Epithelial cell of proximal tubule (primary cell): ENCODE results near the gene FHIT. TPM values are rescaled to one million over a fixed set of nuclear protein-coding genes. Genes with fewer than 3 reads are reported as not detected.

Experiments
- DNase-seq: peaks from one replicate; pipeline ENCODE4 v3.0.0-alpha.2; 2011; ENCODE audit warnings: low read depth
- H3K4me3 ChIP-seq: 2 replicates; pipeline ENCODE4 v1.5.1; 2011; ENCODE audit warnings: low read depth, mild to moderate bottlenecking, low read length
- total RNA-seq: library from RNA; depleted of rRNA; stranded (reverse); fragments of >200 nt; gene quantifications from 2 replicates; pipeline ENCODE4 v1.2.3, GENCODE V29; 2015
- TF ChIP-seq, protein P1 (sequence below): conservative IDR thresholded peaks from 2 replicates; pipeline ENCODE4 v1.5.1; 2012; ENCODE audit warnings: low read depth, mild to moderate bottlenecking, low read length

Gene FHIT
- total RNA-seq, 1 donor from 2014 or later, result 3.7 TPM

DNA sequence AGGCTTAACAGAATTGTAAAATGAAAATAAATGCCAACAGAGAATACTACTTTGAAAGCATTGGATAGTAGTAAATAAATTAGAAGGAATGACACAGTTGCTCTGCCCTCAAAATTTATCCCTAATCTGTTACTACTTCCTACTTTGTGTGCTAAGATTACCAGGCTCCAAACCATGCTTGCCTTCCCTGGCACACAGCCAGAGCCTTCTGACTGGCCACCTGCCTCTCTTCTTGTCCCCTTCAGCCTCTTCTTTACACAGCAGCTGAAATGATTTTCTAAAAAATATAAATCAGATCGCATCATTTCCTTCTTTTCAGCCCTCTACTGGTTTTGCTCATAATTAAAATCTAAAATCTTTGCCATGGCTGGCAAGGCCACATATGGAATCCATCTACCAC, 334.1 kb downstream of the FHIT start:
- DNase-seq, result no peak

DNA sequence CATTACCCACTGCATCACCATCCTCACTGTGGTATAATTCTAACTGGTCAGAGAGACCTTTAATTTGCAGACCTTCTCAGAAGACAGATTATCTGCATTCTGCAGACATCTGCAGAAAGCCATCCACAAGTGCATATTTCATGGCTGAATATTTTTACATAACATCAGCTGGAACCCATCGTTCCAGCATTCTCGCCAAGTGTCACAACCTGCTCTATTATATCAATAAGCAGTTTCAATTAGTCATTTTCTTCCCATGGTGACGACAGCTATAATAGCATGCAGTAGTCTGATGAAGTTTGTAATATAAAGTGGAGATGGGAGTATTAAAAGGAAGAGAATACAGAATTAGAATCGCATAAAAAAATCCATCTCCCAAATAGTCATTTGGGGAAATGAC, 334.7 kb downstream of the FHIT start:
- no peak for DNase-seq
- TF ChIP-seq, protein P1, sequence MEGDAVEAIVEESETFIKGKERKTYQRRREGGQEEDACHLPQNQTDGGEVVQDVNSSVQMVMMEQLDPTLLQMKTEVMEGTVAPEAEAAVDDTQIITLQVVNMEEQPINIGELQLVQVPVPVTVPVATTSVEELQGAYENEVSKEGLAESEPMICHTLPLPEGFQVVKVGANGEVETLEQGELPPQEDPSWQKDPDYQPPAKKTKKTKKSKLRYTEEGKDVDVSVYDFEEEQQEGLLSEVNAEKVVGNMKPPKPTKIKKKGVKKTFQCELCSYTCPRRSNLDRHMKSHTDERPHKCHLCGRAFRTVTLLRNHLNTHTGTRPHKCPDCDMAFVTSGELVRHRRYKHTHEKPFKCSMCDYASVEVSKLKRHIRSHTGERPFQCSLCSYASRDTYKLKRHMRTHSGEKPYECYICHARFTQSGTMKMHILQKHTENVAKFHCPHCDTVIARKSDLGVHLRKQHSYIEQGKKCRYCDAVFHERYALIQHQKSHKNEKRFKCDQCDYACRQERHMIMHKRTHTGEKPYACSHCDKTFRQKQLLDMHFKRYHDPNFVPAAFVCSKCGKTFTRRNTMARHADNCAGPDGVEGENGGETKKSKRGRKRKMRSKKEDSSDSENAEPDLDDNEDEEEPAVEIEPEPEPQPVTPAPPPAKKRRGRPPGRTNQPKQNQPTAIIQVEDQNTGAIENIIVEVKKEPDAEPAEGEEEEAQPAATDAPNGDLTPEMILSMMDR, result no peak
- H3K4me3 ChIP-seq, result no peak overlapping the region

More for the DNA sequence above, 334.1 kb downstream of the FHIT start:
- no peak overlapping the region for H3K4me3 ChIP-seq
- TF ChIP-seq, protein P1, result no peak

DNA sequence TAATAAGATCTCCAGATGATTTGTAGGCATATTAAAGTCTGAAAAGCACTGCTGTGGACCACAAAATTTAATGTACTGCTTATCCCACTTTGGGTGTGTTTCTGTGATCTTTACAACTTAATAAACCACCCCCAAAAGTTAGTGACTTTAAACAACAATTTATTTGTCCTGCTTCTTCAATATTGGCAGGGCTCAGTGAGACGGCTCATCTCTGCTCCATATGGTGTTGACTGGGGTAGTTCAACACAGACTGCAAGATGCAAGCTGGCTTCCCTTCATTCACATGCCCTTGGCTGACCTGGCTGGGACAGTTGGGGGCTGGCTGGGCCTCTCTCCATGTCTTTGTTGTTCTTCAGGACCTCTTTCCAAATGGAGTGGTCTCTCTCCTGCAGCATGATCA, 337.8 kb downstream of the FHIT start:
- no peak for DNase-seq
- TF ChIP-seq, protein P1, result no peak
- H3K4me3 ChIP-seq, result no peak overlapping the region

DNA sequence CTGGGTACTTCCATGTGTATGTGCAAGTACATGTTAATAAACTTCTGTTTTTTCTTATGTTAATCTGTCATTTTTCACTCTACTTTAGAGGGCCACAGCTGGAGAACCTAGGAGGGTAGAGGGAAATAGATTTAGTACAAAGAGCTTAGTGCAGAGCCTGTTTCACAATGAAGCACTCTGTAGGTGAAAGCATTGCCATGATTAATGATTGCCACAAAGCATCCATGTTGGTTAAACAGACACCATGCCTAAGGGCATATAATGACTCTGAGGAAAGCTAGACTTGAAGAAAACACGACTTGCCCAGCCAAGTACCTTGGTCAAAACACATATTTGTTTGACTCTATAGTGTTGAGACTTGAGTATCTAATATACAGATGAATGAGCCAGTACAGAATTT, 338.4 kb downstream of the FHIT start:
- peak; percentile 53 for DNase-seq
- no peak overlapping the region for H3K4me3 ChIP-seq
- TF ChIP-seq, protein P1, result no peak

DNA sequence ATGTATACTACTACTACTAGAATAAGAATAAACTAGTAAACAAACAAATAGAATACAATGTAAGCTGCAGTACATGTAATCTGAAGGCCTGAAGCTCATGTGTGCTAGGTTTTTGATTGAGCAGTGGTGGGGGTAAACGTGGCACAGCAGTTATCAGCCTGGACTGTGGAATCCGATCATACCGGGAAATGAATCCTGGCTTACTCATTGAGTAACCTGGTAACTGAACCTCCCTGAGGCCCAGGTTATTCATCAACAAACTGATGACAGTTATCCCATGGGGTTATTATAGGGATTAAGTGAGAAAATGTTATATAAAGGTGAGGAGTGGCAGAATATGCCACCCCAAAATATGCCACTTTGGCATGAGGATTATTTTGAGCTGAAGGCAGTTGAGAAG, 339.1 kb downstream of the FHIT start:
- peak; percentile 37 for DNase-seq
- no peak overlapping the region for H3K4me3 ChIP-seq

DNA sequence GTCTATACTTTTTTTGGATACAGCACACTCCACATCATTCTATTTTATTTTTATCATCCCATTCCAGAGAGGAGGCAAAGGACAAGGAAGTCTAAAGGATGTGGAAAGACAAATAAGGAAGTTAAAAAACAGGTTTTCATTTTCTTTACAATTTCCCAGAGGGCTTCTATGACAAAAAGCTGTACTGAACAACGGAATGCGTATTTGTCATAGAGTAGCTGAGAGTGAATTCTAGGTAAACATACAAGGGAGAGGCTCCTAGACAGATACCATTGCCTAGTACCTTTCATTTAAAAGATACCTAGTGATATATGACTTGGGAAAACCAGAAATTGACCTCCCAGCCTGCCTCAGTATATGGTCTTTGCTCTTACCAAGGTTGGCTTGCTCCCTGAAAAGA, 341.7 kb downstream of the FHIT start:
- no peak for DNase-seq
- no peak overlapping the region for H3K4me3 ChIP-seq
- TF ChIP-seq, protein P1, result no peak

More for the DNA sequence above, 339.1 kb downstream of the FHIT start:
- TF ChIP-seq, protein P1, result no peak

DNA sequence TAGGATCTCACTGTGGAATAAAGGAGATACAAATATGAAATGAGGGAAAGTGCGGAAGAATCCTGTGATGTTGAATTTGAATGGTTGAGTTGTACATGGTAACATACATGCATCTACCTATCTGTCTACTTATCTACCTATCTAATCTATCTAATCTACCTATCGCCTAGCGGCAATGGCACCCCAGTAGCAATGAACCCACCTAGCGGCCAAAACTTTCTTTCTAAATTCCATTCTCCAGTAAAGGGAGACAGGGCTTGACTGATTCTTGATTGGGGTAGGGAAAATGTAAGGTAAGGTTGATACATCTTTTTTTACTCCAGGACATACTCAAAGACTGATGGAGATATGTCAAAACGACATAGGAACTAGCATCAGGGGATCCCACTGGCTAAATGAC, 345.0 kb downstream of the FHIT start:
- no peak for DNase-seq
- TF ChIP-seq, protein P1, result no peak
- H3K4me3 ChIP-seq, result no peak overlapping the region
